ENCODE measurements around the gene SHROOM4.

SHROOM4 gene

DNA sequence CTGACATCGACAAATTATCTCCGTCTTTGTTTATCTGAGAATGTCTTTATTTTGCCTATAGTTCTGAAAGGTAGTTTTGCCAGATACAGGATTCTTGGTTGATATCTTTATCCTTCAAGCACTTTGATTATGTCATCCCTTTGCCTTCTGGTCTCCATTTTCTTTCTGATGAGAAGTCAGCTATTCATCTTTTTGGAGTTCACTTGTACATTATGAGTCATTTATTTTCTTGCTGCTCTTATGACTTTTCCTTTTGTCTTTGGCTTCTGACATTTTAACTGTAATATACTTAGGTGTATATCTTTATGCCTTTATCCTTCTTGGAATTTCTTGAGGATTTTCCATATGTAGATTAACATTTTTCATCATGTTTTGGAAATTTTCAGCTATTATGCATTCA, 51.4 kb downstream of the SHROOM4 start:
- H3K36me3 Mint-ChIP-seq: no peaks in the 10 kb centered on the region
- peaks cover 0 to 18% of the 10 kb centered on the region in 2 donors for H3K27me3 Mint-ChIP-seq
- no peak for DNase-seq
- H3K4me1 Mint-ChIP-seq: no peaks in the 10 kb centered on the region
- H3K4me3 Mint-ChIP-seq: no peak overlapping the region
- ATAC-seq (replicated peaks): no peak
- no peaks in the 10 kb centered on the region for H3K9me3 Mint-ChIP-seq
- H3K27ac Mint-ChIP-seq: no peak overlapping the region

GRCh38 chrX:50756276-50756675, 57.7 kb downstream of the SHROOM4 start:
- DNase-seq: no peak
- Mint-ChIP-seq H3K27ac (no peak overlapping the region), H3K9me3 (no peaks in the 10 kb centered on the region), H3K4me1 (no peaks in the 10 kb centered on the region), H3K36me3 (no peaks in the 10 kb centered on the region), H3K4me3 (no peak overlapping the region), H3K27me3 (peaks cover 0 to 10% of the 10 kb centered on the region in 2 donors)
- no peak for ATAC-seq (replicated peaks)

DNA sequence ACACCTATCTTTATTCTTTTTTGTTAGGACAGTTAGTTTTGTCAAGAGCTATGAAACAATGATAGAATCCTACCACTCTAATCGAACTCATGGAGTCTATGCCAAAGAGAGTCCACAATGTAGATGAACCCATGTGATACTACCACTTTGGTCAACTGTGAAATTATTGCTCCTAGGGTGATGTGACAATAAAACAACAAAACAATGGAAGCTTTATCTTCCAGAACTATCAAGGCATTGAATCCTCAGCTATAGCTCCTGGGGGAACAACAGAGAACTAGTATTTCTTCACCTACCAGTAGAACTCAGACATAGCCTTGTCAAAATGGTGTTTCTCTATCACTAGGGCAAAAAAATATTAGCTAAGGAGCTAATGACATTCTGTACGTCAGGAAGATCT, 62.9 kb downstream of the SHROOM4 start:
- H3K36me3 Mint-ChIP-seq: no peaks in the 10 kb centered on the region
- H3K9me3 Mint-ChIP-seq: no peaks in the 10 kb centered on the region
- H3K4me3 Mint-ChIP-seq: no peak overlapping the region
- ATAC-seq (replicated peaks) (no peak), DNase-seq (no peak)
- H3K4me1 Mint-ChIP-seq: no peaks in the 10 kb centered on the region
- peaks cover 0 to 19% of the 10 kb centered on the region in 2 donors for H3K27me3 Mint-ChIP-seq
- no peak overlapping the region for H3K27ac Mint-ChIP-seq

DNA sequence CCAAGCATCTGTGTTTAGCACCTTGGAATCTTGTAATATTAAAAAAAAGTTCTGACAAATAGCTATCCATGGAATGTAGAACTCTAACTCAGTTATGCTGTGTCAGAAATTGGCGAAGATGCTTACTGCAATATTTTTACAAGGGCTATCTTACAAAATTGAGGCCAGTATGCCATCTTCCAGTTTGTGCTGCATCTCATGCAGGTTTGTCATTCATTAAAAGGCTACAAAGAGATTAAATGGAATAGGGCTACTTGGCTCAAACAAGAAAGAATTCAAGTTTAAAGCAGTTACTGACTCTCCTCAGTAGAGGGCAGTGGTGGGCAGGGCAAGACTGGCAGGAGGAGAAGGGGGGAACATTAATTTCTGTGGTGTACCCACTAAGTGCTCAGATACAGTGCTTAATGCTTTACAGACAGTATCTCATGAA, 66.5 kb downstream of the SHROOM4 start:
- Mint-ChIP-seq H3K4me3 (no peak overlapping the region), H3K4me1 (peaks cover under 1% of the 10 kb centered on the region in 2 donors), H3K27ac (no peak overlapping the region), H3K36me3 (no peaks in the 10 kb centered on the region), H3K27me3 (peaks cover 0 to 13% of the 10 kb centered on the region in 2 donors), H3K9me3 (no peaks in the 10 kb centered on the region)
- DNase-seq (no peak), ATAC-seq (replicated peaks) (no peak)

DNA sequence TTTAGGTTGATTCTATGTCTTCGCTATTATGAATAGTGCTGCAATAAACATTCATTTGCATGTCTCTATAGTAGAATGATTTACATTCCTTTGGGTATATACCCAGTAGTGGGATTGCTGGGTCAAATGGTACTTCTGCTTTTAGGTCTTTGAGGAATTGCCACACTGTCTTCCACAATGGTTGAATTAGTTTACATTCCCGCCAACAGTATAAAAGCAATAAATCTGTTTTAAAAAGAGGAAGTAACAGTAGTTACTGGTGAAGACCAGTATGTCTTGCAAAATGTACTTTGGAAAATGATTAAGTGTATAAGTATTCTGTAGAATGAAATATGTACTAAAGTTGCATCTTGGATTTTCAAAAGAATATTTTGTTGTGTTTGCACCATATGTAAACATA, 77.3 kb downstream of the SHROOM4 start:
- no peaks in the 10 kb centered on the region for H3K36me3 Mint-ChIP-seq

DNA sequence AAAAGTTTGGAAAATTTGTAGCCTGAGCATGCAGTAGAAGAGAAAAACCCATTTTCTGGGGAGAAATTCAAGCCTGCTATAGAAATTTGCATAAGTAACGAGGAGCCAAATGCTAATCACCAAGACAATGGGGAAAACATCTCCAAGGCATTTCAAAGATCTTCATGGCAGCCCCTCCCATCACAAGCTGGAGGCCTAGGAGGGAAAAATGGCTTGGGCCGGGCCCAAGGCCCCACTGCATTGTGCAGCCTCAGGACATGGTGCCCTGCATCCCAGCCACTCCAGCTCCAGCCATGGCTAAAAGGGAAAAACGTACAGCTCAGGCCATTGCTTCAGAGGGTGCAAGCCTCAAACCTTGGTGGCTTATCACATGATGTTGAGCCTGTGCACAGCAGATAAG, 87.7 kb downstream of the SHROOM4 start:
- no peak overlapping the region for H3K27ac Mint-ChIP-seq
- no peaks in the 10 kb centered on the region for H3K4me1 Mint-ChIP-seq
- ATAC-seq (replicated peaks) (no peak), DNase-seq (no peak)
- H3K36me3 Mint-ChIP-seq: no peaks in the 10 kb centered on the region
- peaks cover 0 to 10% of the 10 kb centered on the region in 2 donors for H3K27me3 Mint-ChIP-seq
- no peak overlapping the region for H3K4me3 Mint-ChIP-seq
- H3K9me3 Mint-ChIP-seq: no peaks in the 10 kb centered on the region

More for the DNA sequence above, 77.3 kb downstream of the SHROOM4 start:
- DNase-seq: no peak
- peaks cover 0 to under 1% of the 10 kb centered on the region in 2 donors for H3K9me3 Mint-ChIP-seq
- no peak for ATAC-seq (replicated peaks)
- H3K27me3 Mint-ChIP-seq: no peaks in the 10 kb centered on the region
- H3K27ac Mint-ChIP-seq: no peak overlapping the region
- H3K4me1 Mint-ChIP-seq: no peaks in the 10 kb centered on the region
- H3K4me3 Mint-ChIP-seq: no peak overlapping the region

DNA sequence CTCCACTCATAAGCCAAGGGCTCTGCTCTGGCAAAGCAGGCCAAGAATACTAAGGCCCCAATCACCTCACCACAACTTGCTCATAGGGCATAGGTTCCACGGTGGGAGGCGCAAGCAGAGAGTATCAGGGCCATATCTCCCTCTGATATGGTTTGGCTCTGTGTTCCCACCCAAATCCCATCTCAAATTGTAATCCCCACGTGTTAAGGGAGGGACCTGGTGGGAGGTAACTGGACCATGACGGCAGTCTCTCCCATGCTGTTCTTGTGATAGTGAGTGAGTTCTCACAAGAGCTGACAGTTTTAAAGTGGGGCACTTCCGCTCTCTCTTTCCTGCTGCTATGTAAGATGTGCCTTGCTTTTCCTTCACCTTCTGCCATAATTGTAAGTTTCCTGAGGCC, 88.7 kb downstream of the SHROOM4 start:
- ATAC-seq (replicated peaks): no peak
- H3K27me3 Mint-ChIP-seq: peaks cover 0 to 16% of the 10 kb centered on the region in 2 donors

GRCh38 chrX:50723006-50723405, 91.0 kb downstream of the SHROOM4 start:
- Mint-ChIP-seq H3K27ac (no peak overlapping the region), H3K4me1 (no peaks in the 10 kb centered on the region), H3K4me3 (no peak overlapping the region), H3K27me3 (peaks cover 0 to 12% of the 10 kb centered on the region in 2 donors), H3K36me3 (no peaks in the 10 kb centered on the region), H3K9me3 (peaks cover 0 to 1% of the 10 kb centered on the region in 2 donors)
- ATAC-seq (replicated peaks) (no peak), DNase-seq (no peak)

More for the DNA sequence above, 88.7 kb downstream of the SHROOM4 start:
- Mint-ChIP-seq H3K4me1 (no peaks in the 10 kb centered on the region), H3K4me3 (no peak overlapping the region), H3K9me3 (peaks cover 0 to 1% of the 10 kb centered on the region in 2 donors), H3K36me3 (no peaks in the 10 kb centered on the region), H3K27ac (no peak overlapping the region)
- DNase-seq: no peak

DNA sequence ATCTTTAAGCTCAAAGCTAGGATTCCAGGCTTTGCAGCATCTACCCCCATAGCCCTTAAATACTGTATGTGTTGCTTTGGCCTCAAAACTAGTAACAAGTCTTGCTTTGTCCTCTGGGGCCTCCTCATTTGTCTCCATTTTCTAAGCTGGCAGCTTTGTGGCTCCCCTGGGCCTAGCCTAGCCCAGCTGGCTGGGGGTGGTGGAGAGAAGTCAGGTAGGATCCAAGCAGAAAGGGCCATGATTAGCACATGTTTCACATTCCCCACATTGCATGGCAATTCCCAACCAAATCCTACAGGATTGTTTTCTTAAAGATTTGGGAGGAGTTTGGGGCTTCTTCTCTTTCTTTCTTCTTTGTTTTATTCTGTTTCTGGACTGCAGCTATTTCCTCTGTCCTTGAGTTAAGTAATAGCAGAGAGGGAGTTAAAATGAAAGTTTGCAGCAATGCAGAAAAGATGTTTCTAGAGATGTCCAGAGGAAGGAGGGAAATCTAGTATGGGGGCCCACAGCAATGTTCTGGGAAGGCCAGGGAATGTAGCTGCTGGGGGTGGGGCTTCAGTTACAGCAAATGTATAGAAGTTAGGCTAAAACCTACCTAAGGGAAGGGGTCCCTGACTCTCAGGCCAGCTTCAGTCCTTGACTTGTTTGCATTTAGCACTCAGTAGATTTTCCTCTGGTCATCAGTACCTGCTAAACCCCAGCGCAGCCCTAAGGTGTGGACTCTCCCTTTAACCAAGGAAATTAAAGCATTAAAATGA, 92.1 kb downstream of the SHROOM4 start:
- Mint-ChIP-seq H3K9me3 (peaks cover 0 to 1% of the 10 kb centered on the region in 2 donors), H3K4me3 (no peak overlapping the region), H3K36me3 (no peaks in the 10 kb centered on the region), H3K4me1 (no peaks in the 10 kb centered on the region), H3K27ac (no peak overlapping the region), H3K27me3 (peaks cover 0 to 10% of the 10 kb centered on the region in 2 donors)
- DNase-seq (no peak), ATAC-seq (replicated peaks) (no peak)

- H3K4me3 Mint-ChIP-seq: no peak overlapping the region
- H3K9me3 Mint-ChIP-seq: peaks cover 0 to 1% of the 10 kb centered on the region in 2 donors
- peaks cover 0 to 10% of the 10 kb centered on the region in 2 donors for H3K27me3 Mint-ChIP-seq
- ATAC-seq (replicated peaks) (no peak), DNase-seq (no peak)
- H3K4me1 Mint-ChIP-seq: no peaks in the 10 kb centered on the region
- no peak overlapping the region for H3K27ac Mint-ChIP-seq
- no peaks in the 10 kb centered on the region for H3K36me3 Mint-ChIP-seq
These were observed 94.4 kb downstream of the SHROOM4 start for GRCh38 chrX:50719614-50720013.

GRCh38 chrX:50718776-50719175, 95.2 kb downstream of the SHROOM4 start:
- ATAC-seq (replicated peaks): no peak
- Mint-ChIP-seq H3K9me3 (peaks cover 0 to 1% of the 10 kb centered on the region in 2 donors), H3K4me3 (no peak overlapping the region), H3K36me3 (no peaks in the 10 kb centered on the region), H3K27ac (no peak overlapping the region), H3K27me3 (peaks cover 0 to 10% of the 10 kb centered on the region in 2 donors), H3K4me1 (no peaks in the 10 kb centered on the region)
- DNase-seq: no peak

DNA sequence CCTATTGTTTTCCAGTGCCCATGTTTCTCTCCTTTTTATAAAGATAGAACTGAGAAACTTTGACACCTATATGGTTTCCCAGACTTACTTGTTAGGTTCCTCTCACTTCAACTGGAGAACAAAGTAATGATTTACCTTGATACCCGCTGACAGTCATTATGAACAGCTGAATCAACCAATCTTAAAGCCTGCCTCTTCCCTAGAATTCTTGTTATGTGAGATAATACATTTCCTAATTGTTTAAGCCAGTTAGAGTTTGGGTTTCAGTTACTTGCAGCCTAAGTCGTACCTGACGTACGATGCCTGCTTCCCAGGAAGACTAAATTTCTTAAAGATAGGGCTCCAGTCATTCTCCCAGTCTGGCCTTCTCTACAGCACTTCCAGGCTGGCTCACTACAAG, 97.3 kb downstream of the SHROOM4 start:
- H3K4me3 Mint-ChIP-seq: no peak overlapping the region

DNA sequence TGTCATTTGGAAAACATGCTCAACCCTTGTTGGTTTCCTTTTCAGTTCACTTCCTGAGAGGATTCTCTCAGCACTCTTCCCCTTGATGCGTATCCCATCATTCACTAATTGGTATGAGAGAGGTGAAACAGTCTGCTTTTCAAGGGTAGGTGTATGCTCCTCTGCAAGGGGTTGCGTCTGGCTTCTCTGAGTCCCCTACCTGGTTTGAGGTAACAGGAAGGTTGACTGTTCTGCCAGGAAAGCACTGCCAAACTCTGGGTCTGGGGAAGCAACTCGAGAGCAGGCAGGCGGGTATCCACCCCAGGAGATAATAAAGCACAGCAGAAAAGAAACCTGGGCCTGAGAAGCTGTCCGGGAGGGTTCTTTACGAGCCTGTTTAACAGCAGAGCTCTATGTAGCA, 101.2 kb downstream of the SHROOM4 start:
- no peak for ATAC-seq (replicated peaks)
- Mint-ChIP-seq H3K27me3 (peaks cover 0 to 17% of the 10 kb centered on the region in 2 donors), H3K9me3 (no peaks in the 10 kb centered on the region), H3K4me1 (no peaks in the 10 kb centered on the region), H3K27ac (no peak overlapping the region), H3K36me3 (no peaks in the 10 kb centered on the region), H3K4me3 (no peak overlapping the region)
- no peak for DNase-seq

More for the DNA sequence above, 97.3 kb downstream of the SHROOM4 start:
- DNase-seq: no peak
- ATAC-seq (replicated peaks): no peak
- Mint-ChIP-seq H3K27ac (no peak overlapping the region), H3K4me1 (no peaks in the 10 kb centered on the region), H3K36me3 (no peaks in the 10 kb centered on the region), H3K9me3 (peaks cover 0 to 1% of the 10 kb centered on the region in 2 donors), H3K27me3 (peaks cover 0 to 10% of the 10 kb centered on the region in 2 donors)

- Mint-ChIP-seq H3K27ac (no peak overlapping the region), H3K9me3 (no peaks in the 10 kb centered on the region), H3K27me3 (peaks cover 0 to 13% of the 10 kb centered on the region in 2 donors), H3K36me3 (no peaks in the 10 kb centered on the region), H3K4me1 (no peaks in the 10 kb centered on the region), H3K4me3 (no peak overlapping the region)
- DNase-seq (no peak), ATAC-seq (replicated peaks) (no peak)
These were observed 102.1 kb downstream of the SHROOM4 start for GRCh38 chrX:50711907-50712306.

DNA sequence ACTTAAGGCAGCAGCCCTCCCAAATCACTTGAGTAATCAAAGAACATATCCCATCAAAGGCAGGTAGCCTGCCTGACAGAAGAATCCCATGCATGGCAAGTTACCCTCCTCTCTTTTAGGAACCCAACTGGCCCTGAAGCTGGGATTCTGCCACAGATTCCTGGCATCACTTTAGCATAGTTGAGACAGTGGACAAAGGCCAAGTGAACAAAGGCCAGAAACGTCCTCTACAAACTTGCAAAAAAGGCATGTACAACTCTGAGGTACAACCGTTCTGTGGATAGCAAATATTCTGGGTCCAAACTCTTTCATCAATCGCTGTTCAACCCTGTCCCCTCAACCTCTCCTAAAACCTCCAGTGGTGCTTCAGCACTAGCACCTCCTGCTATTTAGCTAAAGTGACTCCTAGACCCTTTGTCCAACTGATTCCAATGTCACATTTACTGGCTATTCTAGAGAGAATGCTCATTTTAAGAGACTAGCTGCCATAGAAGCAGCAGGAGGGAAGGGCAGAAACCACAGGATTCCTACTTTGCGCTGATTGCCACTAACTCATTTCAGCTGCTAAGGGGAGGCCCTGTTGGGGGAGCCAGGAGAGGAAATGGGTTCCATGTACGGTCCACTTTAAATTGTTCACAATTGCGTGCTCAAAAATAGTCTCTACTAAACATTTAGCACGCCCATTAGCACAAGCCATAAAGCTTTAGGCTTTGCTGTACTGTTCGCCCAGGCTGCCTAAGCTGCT, 105.9 kb downstream of the SHROOM4 start:
- no peak overlapping the region for H3K4me3 Mint-ChIP-seq
- peaks cover 6 to 25% of the 10 kb centered on the region in 2 donors for H3K27me3 Mint-ChIP-seq
- no peaks in the 10 kb centered on the region for H3K9me3 Mint-ChIP-seq
- no peaks in the 10 kb centered on the region for H3K36me3 Mint-ChIP-seq
- H3K4me1 Mint-ChIP-seq: no peaks in the 10 kb centered on the region
- H3K27ac Mint-ChIP-seq: no peak overlapping the region
- ATAC-seq (replicated peaks) (no peak), DNase-seq (no peak)
